HG02610 (cell line): ENCODE results near the gene DNAJA3.

ENCODE experiments used
- ATAC-seq: cut with Tn5 transposase; IDR thresholded peaks from one replicate; pipeline ENCODE4 v1.9.1; 2021; ENCODE audit warnings: mild to moderate bottlenecking, moderate library complexity; ENCODE audit not compliant: unreplicated experiment

Gene DNAJA3

DNA sequence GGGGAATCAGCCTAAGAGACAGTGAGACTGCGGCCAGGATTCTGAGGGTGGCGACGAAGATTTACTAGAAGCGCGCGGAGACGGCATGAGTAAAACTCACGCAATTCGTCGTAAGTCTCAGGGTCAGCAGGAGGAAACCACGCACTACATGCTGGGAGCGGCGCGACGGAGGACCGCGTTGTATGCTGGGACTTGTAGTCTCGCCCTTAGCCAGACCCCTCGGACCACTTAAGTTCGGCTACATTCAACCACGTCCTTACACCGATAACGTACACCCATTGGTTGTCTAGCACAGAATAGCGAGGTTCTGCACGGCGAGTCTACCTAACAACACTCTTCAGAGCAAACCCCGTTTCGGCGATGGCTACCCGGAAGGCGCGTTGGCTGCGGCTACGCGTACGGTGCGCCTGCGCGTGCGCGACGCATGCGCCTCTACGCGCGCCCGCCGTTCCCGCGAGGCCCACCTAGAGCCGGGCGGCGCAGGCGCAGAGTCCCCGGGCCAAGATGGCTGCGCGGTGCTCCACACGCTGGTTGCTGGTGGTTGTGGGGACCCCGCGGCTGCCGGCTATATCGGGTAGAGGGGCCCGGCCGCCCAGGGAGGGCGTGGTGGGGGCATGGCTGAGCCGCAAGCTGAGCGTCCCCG, at the start of gene DNAJA3:
DNAJA3 (plus strand) TSS at position 491 of the 643 bp plus-strand sequence; CDS start at position 505, 14 bp downstream.
- ATAC-seq, result peak; percentile 90

DNA sequence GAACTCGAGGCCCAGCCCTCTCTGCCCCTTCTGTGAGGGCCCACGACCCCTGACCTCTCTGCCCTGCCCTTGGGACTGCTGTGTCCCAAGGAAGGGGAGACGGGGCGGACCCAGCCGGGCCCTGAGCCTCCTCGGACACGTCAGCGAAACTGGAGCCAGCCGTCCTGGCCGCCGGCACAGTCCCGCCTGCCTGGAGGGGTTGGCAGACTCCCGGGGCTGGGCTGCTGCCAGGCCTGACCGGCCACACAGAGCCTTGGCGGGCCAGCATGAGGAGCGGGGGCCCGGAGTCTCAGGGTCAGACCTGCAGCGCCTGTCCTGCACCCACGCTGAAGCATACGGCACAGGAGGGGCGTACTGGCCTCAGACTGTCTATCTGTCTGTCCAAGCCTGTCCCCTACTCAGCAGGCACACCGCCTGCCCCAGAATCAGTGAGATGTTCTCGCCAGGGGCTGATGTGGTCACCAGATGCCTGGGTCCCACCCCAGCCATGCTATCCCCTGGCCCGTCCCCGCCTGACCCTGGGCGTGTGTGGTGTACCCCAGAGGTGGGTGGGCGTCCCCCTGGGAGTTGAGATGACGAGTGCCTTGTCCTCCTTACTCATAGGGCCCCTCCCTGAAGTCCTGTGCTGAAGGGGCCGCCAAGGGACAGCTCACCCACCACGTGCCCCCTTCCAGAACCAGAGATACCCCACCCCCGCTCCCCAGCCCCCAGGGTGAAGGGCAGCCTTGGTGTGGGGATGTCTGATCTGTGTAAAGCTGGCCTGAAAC, 49.4 kb upstream of the DNAJA3 start:
- ATAC-seq, result no peak

DNA sequence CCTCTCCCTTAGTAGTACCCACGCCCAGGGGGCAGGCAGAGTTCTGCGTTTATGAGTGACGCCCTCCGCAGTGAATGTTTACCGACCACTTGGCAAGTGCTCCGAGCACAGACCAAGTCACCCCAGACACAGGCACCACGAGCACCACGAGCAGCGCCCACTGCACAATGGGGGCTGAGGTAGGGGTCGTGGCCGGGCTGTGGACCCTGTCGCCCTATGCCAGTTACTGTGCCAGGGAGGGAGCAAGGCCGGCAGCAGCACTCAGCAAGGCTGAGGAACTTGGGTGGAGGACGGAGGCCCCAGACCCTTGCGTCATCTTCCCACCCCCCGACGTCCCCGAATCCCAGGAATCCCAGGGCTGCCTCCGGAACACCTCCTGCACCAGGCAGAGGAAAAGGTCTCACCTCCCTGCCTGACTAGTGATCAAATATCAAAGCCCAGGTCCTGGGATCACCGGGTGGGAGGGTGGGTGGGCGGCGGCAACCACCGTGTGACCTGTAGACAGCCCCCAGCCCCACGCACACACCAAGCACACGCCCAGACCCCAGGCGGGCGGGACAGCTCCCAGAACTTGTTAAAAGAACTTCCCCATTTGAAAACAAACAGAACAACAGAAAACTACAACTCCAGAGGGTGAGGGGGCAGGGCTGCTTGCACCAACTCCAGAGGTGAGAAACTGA, 48.6 kb upstream of the DNAJA3 start:
- no peak for ATAC-seq

DNA sequence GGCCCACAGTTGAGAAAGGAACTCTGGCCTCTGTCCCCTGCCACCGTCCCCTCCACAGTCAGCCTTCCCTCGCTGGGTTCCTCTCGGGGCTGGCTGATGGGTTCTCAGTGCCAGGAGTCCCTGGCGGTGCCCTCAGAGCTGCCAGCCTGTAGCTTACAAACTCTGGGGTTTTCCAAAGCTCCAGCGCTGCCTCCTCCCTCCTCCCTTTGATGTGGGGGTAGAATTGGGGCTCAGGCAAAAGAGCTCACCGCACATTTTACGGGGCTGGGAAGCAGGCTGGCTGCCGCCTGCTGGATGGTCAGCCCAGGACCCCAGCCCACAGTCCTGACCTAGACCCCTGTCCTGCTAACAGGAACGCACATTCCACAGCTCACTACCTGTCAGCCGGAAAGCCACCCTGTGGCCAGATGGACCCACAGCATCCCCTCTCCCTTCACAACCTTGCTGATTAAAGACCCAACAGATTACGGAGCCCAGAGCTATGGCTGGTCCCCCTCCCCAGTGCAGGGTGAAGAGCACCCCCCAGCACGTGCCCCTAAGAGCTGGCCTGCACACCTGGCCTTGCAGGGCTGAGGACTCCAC, 48.0 kb upstream of the DNAJA3 start:
- no peak for ATAC-seq

DNA sequence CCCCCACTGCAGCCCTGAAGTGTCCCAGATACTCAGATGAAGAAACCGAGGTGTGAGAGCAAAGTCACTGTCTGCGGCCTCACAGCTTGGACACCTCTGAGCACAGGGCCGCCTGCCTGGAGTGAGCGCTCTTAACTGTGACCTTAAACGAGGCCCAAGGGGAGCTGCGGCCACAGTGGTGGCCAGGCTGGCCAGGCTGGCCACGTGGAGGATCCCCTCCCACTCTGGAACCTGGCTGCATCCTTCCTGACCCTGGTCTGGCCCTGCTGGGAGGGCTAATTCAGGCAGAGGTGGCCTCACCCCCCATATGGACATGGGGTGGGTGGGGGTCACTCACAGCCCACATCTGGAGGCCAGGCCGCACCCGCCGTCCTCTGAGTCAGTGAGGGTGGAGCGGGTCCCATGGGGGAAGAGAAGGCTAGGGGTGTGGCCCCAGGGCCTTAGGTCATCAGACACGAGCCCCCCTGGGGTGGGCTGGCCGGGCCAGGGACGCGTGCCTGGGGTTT, 47.5 kb upstream of the DNAJA3 start:
- ATAC-seq, result no peak

DNA sequence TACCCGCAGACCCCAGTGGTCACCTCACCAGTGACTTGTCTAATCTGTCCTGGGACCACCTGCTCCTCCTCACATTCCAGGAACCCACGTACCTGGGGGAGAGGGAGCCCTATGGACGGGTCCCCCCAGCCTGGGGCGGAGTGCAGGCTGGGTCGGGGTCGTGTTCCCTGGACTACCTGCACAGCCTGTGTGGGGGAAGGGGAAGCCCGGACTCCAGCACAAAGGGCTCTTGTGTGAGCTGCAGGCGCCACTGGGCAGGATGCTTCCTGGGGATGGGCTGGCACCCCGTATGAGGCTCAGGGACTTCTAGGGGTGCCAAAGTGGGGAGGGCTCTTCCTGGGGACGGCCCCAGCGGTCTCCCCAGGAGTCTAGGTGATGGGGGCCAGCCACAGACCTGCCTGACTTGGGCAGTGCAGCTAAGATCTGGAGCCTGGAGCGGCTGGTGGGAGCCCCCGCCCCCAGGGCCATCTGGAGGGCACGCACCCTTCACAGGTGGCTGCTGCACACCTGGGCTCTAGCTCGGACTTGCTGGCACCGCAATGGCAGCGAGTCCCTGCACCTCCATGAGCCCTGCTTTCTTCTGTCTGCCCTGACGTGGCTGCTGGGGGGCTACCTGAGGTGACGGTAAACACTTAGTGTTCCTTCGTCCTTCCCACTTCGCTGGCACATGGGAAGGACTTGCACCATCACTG, 46.5 kb upstream of the DNAJA3 start:
- no peak for ATAC-seq

DNA sequence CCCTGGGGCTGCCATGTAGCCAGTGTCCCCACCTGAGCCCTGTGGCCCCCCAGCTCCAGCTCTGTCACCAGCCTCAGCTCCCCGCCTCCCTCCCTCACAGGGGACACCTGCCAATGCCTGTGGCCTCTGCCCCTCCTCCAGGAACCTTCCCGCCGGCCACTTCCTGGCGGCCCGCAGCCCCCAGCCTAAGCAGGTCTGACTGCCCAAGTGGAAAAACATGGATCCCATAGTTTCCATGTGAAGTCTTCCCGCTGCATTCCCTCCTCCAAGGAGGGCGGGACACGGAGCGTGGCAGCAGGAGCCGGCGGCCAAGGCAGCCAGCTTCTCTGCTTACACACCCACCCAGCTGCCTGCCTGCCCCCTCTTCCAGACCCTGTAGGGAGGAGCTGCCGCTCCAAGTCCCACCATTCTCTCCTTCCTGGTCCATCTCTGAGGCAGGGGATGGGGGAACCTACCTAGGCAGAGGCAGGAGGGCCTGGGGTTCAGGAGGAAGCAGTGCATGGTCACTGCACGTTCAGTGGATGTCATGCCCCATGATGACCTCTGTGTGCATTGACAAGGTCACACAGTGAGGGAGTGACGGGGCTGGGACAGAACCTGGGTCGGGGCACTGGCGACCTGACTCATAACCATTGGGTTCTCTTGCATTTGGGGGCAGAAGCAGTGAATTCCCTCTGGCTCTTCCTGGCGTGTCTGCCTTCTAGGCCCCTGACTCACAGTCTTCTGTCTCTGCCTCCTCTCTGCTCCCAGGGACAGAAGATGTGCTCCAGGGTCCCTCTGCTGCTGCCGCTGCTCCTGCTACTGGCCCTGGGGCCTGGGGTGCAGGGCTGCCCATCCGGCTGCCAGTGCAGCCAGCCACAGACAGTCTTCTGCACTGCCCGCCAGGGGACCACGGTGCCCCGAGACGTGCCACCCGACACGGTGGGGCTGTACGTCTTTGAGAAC, 45.3 kb upstream of the DNAJA3 start:
- ATAC-seq, result no peak

DNA sequence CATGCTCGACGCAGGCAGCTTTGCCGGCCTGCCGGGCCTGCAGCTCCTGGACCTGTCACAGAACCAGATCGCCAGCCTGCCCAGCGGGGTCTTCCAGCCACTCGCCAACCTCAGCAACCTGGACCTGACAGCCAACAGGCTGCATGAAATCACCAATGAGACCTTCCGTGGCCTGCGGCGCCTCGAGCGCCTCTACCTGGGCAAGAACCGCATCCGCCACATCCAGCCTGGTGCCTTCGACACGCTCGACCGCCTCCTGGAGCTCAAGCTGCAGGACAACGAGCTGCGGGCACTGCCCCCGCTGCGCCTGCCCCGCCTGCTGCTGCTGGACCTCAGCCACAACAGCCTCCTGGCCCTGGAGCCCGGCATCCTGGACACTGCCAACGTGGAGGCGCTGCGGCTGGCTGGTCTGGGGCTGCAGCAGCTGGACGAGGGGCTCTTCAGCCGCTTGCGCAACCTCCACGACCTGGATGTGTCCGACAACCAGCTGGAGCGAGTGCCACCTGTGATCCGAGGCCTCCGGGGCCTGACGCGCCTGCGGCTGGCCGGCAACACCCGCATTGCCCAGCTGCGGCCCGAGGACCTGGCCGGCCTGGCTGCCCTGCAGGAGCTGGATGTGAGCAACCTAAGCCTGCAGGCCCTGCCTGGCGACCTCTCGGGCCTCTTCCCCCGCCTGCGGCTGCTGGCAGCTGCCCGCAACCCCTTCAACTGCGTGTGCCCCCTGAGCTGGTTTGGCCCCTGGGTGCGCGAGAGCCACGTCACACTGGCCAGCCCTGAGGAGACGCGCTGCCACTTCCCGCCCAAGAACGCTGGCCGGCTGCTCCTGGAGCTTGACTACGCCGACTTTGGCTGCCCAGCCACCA, 44.4 kb upstream of the DNAJA3 start:
- no peak for ATAC-seq

DNA sequence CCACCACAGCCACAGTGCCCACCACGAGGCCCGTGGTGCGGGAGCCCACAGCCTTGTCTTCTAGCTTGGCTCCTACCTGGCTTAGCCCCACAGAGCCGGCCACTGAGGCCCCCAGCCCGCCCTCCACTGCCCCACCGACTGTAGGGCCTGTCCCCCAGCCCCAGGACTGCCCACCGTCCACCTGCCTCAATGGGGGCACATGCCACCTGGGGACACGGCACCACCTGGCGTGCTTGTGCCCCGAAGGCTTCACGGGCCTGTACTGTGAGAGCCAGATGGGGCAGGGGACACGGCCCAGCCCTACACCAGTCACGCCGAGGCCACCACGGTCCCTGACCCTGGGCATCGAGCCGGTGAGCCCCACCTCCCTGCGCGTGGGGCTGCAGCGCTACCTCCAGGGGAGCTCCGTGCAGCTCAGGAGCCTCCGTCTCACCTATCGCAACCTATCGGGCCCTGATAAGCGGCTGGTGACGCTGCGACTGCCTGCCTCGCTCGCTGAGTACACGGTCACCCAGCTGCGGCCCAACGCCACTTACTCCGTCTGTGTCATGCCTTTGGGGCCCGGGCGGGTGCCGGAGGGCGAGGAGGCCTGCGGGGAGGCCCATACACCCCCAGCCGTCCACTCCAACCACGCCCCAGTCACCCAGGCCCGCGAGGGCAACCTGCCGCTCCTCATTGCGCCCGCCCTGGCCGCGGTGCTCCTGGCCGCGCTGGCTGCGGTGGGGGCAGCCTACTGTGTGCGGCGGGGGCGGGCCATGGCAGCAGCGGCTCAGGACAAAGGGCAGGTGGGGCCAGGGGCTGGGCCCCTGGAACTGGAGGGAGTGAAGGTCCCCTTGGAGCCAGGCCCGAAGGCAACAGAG, 43.5 kb upstream of the DNAJA3 start:
- no peak for ATAC-seq

DNA sequence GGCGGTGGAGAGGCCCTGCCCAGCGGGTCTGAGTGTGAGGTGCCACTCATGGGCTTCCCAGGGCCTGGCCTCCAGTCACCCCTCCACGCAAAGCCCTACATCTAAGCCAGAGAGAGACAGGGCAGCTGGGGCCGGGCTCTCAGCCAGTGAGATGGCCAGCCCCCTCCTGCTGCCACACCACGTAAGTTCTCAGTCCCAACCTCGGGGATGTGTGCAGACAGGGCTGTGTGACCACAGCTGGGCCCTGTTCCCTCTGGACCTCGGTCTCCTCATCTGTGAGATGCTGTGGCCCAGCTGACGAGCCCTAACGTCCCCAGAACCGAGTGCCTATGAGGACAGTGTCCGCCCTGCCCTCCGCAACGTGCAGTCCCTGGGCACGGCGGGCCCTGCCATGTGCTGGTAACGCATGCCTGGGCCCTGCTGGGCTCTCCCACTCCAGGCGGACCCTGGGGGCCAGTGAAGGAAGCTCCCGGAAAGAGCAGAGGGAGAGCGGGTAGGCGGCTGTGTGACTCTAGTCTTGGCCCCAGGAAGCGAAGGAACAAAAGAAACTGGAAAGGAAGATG, 42.8 kb upstream of the DNAJA3 start:
- ATAC-seq, result no peak

DNA sequence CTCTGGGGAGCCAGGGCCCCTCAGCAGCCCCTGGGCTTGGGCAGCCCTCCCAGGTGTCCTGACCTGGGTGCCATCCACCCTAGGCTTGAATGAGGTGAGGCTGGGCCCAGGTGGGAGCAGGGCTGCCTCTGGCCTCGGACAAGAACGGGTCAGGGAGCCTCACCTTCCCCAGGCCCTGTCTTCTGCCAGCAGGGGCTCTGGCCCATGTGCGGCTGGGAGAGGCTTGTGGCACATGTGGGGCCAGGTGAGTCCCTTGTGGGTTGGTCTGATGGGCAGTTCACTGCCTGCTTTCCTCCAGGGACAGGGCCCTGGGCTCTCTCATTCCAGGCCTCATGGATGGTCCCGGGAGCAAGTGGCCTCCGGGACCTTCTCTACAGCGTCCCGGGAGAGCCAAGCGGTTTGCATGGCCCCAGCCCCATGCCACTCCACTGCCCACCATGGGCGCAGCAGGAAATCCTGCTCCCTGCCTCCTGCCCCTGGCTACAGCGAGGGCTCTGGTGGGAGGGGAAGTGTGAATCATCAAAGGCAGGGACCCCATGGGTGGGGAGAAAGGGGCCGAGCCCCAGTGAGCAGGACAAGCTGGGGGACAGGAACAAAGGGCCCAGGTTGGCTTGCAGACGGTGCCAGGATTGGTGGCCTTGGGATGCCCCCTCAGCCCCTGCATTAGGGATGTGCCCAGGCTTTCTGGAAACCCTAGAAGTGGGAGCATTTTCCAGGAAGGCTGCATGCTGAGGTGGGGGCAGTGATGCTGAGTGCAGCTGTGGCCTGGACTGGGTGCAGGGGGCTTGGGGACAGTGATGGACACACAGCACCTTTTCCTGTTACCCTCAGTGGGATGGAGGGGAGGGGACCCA, 41.9 kb upstream of the DNAJA3 start:
- no peak for ATAC-seq

DNA sequence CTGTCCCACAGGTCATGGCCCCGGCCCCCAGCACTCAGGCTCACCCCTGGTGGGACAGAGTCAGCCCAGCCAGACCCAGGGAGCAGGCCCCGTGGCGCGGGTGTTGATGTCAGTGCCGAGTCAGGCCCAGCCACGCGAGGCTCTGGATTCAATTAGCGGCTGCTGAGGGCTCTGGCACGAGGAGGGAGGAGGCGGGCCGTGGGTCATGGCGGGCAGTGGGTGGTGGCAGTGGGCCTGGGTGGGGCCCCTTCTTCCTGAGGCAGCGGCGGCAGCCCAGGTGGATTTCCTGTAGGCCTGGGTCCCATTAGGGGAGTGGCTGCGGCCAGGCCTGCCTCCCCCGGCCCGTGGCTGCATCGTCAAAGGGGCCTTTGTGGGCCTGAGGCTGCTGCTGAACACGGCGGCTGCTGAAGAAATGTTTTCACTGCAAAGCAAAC, 41.1 kb upstream of the DNAJA3 start:
- ATAC-seq, result no peak

DNA sequence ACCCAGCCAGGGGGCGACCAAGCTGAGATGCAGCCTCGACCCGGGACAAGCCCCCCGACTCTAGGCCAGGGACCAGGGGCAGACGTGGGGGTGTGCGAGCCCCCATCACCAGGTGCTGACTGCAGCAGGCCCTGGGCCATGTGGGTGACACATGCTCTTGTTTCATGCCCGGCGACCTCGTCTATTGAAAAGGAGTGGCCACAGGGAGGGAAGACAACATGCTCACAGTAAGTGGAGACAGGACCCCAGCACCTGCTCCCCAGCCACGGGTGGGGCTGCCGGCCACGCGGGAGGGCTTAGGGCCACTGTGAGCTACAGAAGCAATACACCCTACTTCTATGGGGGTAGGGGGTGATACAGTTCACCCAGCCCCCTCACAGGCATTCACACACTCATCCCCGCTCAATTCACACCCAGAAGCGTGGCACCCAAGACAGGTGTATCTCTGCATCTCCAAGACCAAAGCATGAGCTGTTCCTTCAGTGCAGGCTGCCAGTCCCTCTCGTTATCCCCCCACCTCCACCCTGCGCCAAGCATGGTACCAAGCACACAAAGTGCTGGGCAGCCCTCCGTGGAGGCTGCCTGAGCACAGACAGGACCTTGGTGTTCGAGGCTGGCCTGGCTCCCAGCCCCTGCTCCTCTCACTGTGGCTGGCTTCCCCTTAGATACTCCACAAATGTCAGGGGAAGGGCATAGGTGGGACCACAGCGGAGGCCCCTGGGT, 40.4 kb upstream of the DNAJA3 start:
- ATAC-seq, result no peak

DNA sequence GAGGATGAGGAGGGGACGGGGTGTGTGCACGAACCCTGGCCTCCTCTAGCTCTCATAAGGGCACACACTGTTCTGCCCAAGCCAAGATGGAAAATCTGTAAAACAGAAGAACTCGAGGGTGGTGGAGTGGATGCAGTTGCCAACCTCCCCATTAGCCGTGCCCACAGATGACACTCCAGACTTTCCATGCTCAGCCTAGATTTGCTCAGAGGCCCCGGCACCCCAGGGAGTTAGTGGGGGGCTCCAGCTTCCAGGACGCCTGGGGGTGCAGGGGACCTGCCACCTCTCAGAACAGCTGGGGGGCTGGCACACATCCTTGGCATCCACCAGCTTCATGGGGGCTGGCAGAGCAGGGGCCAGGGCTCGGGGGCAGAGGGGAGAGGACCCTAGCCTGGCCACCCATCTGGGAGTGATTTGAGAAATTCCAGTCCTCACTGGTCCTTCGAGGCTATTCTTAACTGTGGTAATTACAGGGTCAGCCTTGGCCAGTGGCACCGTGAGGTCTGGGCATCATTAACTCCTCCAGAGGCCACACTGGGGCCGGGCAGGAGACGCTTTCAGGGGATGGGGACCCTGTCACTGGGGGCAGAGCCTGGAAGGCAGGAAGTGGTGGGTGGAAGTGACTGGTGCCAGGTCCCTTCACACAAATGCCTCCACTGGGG, 39.7 kb upstream of the DNAJA3 start:
- ATAC-seq, result no peak

DNA sequence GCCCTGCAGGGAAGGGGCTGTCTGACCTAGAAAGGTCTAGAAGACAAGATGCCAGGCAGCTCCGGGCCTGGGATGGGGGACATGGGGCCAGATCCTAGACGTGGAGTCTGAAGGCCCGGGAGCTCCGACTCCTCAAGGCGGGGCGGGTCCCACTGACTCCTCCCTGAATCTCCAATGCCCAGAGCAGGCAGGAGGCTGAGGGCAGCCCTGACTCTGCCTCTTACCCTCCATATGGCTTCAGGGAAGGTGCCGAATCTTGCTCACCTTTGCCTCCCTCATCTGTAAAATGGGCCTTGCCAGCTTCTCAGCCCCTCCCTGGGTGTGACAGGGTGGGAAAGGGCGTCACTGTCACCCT, 39.2 kb upstream of the DNAJA3 start:
- no peak for ATAC-seq
